GM18951 (cell line): Measurements from ENCODE around the gene MEGF6.

Experiments
- POLR2A ChIP-seq: IDR thresholded peaks from 4 replicates; pipeline ENCODE4 v1.6.1; 2011; ENCODE audit warnings: mild to moderate bottlenecking; ENCODE audit not compliant: insufficient read length, insufficient read depth; ENCODE audit errors: extremely low read depth
- in situ Hi-C: fragments of 300-500 bp; cut with MboI; formaldehyde crosslinking; loops from one replicate; pipeline ENCODE4 v1.12.0; 2022; ENCODE audit warnings: low sequenced_read_pairs, mixed read lengths, inconsistent platforms; ENCODE audit not compliant: unreplicated experiment

The MEGF6 gene

DNA sequence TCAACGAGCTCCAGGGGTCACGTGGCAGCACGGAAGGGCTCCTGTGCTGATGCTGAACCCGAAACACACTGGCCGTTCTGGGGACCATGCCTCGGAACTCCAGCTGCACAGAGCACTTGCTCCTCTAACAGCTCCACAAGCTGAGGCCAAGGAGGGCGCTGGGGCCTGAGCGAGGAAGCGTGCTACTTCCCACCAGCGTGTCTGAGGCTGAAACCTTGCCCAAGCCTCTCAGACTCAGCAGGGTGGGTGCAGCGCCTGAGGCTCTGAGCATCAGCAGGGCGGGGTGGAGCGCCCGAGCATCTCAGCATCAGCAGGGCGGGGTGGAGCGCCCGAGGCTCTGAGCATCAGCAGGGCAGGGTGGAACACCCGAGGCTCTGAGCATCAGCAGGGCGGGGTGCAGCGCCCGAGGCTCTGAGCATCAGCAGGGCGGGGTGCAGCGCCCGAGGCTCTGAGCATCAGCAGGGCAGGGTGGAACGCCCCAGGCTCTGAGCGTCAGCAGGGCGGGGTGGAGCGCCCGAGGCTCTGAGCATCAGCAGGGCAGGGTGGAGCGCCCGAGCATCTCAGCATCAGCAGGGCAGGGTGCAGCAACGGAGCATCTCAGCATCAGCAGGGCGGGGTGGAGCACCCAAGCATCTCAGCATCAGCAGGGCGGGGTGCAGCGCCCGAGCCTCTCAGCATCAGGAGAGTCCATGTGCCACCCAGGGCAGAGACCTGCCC, 29.0 kb upstream of the MEGF6 start:
- TF ChIP-seq POLR2A = no peak

GRCh38 chr1:3639397-3639911, 28.1 kb upstream of the MEGF6 start:
- no peak for TF ChIP-seq POLR2A
- in situ Hi-C loops = no loop called here

More for the DNA sequence above, 29.0 kb upstream of the MEGF6 start:
- in situ Hi-C loops = no loop called here

DNA sequence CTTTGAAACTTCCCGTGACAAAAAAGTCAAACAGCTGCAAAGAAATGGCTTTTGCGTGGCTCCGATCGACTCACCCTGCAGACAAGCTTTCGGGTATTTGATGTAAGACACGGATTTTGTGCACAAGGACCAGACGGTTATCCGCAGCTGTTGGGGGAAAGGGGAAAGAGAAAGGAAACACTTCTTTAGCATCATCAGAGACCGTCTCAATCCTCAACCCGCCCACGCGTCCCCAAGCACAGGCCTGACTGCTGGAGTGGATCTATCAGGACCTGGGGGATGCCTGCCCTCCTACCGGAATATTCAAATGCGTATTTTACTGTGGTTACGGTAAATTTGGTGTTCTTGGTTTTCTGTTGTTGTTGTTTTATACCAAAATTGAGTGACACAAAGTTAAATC, 27.4 kb upstream of the MEGF6 start:
- in situ Hi-C loops = no loop called here
- no peak for TF ChIP-seq POLR2A

DNA sequence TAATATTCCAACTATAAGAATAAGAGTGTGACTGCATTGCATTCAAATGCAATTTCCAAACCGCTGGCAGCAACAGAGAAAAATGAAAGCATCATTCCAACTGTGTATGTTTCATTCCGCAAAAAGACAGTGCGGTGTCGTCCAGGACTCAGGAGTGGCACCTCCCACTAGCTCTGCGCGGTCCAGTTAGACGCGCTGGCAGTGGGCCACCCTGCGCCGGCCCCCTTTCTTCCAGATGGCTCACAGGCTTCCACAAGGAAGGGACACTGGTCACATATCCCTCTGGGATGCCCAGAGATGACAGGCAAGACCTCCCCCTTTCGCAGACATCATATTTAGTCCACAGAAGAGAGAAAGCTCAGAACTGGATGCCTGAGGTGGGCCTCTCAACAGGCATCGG, 26.7 kb upstream of the MEGF6 start:
- no peak for TF ChIP-seq POLR2A
- in situ Hi-C loops = no loop called here

DNA sequence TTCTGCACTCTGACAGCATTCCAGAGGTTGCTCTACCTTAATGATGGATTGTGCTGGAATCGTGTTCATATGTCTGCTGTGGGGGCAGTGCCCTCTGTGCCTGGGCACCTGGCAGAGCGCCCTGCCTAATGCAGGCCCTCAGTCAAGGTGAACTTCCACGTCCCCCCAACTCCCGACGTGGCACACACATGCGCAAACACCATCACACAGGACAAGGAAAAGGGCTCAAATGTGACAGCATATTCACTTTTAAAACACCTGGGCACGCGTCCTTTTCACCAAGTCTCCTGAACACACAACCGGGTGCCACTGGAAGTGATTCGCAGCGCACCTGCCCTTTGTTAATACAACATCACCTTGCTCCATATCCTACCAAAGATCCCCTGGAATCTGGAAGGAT, 25.2 kb upstream of the MEGF6 start:
- in situ Hi-C loops = no loop called here
- no peak for TF ChIP-seq POLR2A

DNA sequence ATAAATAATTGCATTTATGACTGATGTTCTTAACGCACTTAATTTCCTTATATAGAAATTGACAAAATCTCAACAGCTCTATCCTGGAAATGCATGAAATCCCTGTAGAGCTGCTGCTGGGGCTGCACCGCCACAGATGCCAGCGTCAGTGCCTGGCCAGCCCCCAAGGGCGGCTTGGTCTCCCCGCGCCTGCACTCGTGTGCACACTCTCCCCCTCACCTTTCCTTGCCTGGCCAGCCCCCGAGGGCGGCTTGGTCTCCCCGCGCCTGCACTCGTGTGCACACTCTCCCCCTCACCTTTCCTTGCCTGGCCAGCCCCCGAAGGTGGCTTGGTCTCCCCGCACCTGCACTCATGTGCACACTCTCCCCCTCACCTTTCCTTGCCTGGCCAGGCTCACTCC, 24.8 kb upstream of the MEGF6 start:
- in situ Hi-C loops = no loop called here
- TF ChIP-seq POLR2A = no peak

GRCh38 chr1:3634059-3634800, 22.9 kb upstream of the MEGF6 start:
- no peak for TF ChIP-seq POLR2A
- in situ Hi-C loops = no loop called here

GRCh38 chr1:3633344-3634058, 22.2 kb upstream of the MEGF6 start:
- TF ChIP-seq POLR2A = no peak
- in situ Hi-C loops = no loop called here

GRCh38 chr1:3632716-3633343, 21.5 kb upstream of the MEGF6 start:
- in situ Hi-C loops = no loop called here

DNA sequence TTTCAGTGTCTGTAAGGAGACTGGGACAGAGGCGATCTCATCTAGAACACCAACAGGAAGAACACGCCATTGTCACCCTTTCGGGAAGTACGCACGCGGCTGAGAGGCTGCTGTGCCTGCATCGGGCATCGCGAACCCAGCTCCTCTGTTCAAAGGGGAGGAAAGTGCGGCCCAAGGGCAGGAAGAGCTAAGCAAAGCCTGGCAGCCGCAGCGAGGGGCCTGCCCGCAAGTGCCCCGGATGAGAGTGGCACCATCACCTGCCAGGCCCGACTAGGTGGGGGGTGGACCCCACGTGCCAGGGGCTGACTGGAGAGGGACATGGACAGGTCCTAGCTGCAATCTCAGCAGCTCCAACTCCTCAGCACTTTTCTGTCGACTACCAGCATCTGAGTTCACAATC, 21.0 kb upstream of the MEGF6 start:
- in situ Hi-C loops = no loop called here
- TF ChIP-seq POLR2A = no peak

More at GRCh38 chr1:3632716-3633343, 21.5 kb upstream of the MEGF6 start:
- no peak for TF ChIP-seq POLR2A

DNA sequence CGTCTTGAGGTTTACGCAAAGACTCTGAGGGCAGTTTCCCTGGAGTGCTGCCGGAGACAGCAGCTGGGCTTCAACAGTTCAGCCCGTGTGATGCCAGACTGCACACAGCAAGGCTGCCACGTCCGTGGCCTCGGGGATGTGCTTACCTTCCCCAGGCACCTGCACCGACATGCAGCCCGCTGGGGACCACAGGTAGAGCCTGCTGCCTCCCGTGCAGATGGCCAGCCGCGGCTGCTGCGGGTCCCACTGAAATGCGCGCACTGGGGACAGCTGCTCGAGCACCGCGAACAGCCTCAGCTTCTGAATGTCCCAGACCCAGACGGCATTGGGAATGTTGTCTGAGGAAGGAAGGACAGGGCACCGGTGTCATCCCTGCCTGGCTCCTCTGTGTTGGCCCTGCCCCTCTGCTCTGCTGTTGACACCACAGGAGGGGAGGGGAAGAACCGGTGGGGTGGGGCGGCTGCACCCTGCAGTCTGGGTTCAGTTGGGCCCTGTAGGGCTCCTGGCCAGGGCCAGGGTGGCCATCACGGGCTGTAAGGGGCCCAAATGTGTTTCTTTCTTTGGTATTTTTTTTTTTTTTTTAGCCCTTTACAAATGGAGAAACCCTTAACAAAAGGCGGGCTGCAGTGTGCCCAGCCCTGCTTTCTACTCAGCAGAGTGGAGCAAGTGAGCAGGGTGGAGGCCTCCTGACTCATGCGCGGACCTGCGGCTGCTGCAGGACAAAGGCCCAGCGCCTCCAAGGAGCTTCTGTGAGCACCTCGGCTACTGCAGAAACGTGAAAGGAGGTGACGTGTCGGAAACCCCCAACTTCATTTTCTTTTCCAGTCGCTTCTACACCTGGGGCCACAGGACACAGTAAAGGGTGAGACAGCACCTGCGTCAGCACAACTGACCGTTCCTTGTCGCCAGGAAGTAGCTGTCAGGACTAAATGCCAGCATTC, 20.3 kb upstream of the MEGF6 start:
- in situ Hi-C loops = no loop called here
- no peak for TF ChIP-seq POLR2A

- no peak for TF ChIP-seq POLR2A
- in situ Hi-C loops = no loop called here
Observed at GRCh38 chr1:3630914-3631313, 19.6 kb upstream of the MEGF6 start.
